Mucosa of rectum (tissue), 2 donors: ENCODE measurements around the gene DALRD3.
A peak's percentile ranks its signal among the peaks of the same experiment; 100 is the strongest.

Experiments
- H3K27ac ChIP-seq, 2 donors: one replicate each; pipeline ENCODE4 v1.7.0; 2013; ENCODE audit warnings: inconsistent platforms in 2 of 2, low read depth in 2 of 2, low read length in 2 of 2
- H3K27me3 ChIP-seq, 2 donors: one replicate each; pipeline ENCODE4 v1.7.0; 2013; ENCODE audit warnings: low read length in 2 of 2; ENCODE audit not compliant: control insufficient read depth in 2 of 2, insufficient read depth in 2 of 2
- H3K36me3 ChIP-seq, 2 donors: one replicate each; pipeline ENCODE4 v1.7.0; 2013; ENCODE audit warnings: low read length in 2 of 2; ENCODE audit not compliant: control insufficient read depth in 2 of 2, insufficient read depth in 2 of 2
- H3K4me1 ChIP-seq, 2 donors: one replicate each; pipeline ENCODE4 v1.7.0; 2013; ENCODE audit warnings: low read length in 2 of 2, mild to moderate bottlenecking in 1 of 2; ENCODE audit not compliant: control insufficient read depth in 2 of 2, insufficient read depth in 2 of 2
- H3K4me3 ChIP-seq, 2 donors: one replicate each; pipeline ENCODE4 v1.7.0; 2013; ENCODE audit warnings: low read length in 2 of 2
- H3K9ac ChIP-seq, 2 donors: one replicate each; pipeline ENCODE4 v1.7.0; 2013; ENCODE audit warnings: low read length in 2 of 2, low read depth in 1 of 2, mild to moderate bottlenecking in 1 of 2
- H3K9me3 ChIP-seq, 2 donors: one replicate each; pipeline ENCODE4 v1.7.0; 2013; ENCODE audit warnings: low read length in 2 of 2; ENCODE audit not compliant: control insufficient read depth in 2 of 2
- donor health status: healthy.
- donor health status: Normal muscosa, but diverticular disease.

Gene DALRD3

GRCh38 chr3:49028673-49029562 lies 10.5 kb upstream of the DALRD3 start, which contains the start of gene IMPDH2:
Gene IMPDH2 (minus strand): TSS chr3:49029398. CDS start chr3:49029350, 48 bp downstream.
- H3K27me3 ChIP-seq, result no peaks in the 10 kb centered on the region
- no peaks in the 10 kb centered on the region for H3K9me3 ChIP-seq
- H3K4me1 ChIP-seq, result peaks cover 11 to 19% of the 10 kb centered on the region in 2 donors
- peak within 1 kb of the TSS; percentile 67 to 91 for H3K27ac ChIP-seq
- peak within 1 kb of the TSS; percentile 62 to 79 for H3K4me3 ChIP-seq
- H3K36me3 ChIP-seq, result peaks cover 54 to 72% of the 10 kb centered on the region in 2 donors
- H3K9ac ChIP-seq, result peak within 1 kb of the TSS; percentile 87 to 93

- H3K27ac ChIP-seq, result peak overlapping the region in 1 of 2 donors; percentile 91
- H3K27me3 ChIP-seq, result no peaks in the 10 kb centered on the region
- H3K4me3 ChIP-seq, result peak overlapping the region; percentile 62 to 79
- H3K4me1 ChIP-seq, result peaks cover 11 to 20% of the 10 kb centered on the region in 2 donors
- no peaks in the 10 kb centered on the region for H3K9me3 ChIP-seq
- peak overlapping the region; percentile 87 to 93 for H3K9ac ChIP-seq
- peaks cover 54 to 71% of the 10 kb centered on the region in 2 donors for H3K36me3 ChIP-seq
These were observed 9.9 kb upstream of the DALRD3 start for GRCh38 chr3:49028298-49028672.

DNA sequence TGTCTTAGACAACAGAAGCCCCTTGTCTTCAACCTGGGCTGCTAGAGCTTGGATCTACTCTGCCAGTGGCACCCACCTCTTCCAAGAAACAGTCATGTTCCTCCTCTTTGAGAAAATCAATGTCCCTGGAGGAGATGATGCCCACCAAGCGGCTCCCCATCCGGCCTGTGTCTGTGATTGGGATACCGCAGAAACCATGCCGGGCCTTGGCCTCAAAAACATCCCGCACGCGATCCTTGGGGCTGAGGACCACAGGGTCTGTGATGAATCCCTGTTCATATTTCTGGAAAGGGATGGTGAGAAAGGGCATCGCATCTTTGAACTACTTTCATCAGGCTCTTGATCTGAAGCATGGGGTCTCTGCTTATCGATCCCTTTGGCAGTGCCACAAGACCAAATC lies 9.3 kb upstream of the DALRD3 start:
- H3K4me1 ChIP-seq, result peaks cover 17 to 27% of the 10 kb centered on the region in 2 donors
- H3K9ac ChIP-seq, result no peak overlapping the region
- H3K36me3 ChIP-seq, result peaks cover 48 to 68% of the 10 kb centered on the region in 2 donors
- no peak overlapping the region for H3K27ac ChIP-seq
- no peaks in the 10 kb centered on the region for H3K27me3 ChIP-seq
- H3K9me3 ChIP-seq, result no peaks in the 10 kb centered on the region
- H3K4me3 ChIP-seq, result no peak overlapping the region

DNA sequence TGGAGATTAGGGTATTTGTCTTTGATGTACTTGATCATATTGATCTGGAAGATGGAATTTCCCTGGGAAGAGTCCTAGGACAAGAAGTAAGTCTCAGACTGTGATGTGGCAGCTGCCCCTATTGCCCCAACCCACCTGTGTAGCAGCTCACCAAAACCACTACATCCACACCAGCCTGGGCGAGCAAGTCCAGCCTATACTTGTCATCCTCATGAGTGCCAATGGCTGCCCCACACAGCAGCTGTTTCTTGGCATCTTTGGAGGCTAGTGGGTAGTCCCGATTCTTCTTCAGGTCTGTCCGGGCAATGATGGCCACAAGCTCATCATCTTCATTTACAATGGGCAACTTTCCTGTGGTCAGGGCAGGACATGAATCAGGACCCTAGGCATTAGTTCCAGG lies 8.2 kb upstream of the DALRD3 start:
- H3K27ac ChIP-seq, result no peak overlapping the region
- H3K27me3 ChIP-seq, result no peaks in the 10 kb centered on the region
- H3K9ac ChIP-seq, result no peak overlapping the region
- peaks cover 37 to 57% of the 10 kb centered on the region in 2 donors for H3K36me3 ChIP-seq
- H3K4me1 ChIP-seq, result peaks cover 19 to 28% of the 10 kb centered on the region in 2 donors
- no peaks in the 10 kb centered on the region for H3K9me3 ChIP-seq
- no peak overlapping the region for H3K4me3 ChIP-seq

DNA sequence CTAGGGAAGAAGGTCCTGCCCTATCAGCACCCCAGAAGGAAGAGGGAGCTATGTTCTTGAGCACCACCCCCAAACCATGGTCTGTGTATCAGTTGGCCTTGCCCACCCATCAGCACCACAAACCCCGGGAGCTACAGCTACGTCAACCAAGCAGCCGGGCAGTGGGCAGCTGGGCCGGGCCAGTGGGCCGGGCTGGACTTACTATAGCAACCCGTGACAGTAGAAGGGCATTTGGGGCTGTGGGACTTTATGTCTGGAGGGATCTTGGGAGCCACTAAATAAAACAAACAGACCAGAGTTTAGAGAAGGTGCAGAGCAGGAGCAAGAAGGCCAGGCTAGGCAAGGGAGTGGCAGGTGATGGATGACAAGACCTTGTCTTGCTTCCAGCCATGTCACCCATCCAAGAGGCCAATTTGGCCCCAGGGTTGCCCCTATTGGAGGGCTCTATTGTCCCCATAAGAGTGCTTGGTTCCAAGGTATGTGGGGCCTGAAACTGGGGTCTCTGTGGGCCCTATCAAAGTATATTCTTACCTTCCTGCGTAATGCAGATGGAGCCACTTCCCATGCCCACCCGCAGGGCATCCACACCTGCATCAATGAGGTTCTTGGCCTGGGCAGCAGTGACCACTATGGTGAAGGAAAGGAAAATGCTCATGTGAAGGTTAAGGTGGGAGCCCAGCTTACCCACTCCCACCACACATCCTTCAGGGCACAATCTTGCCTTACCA lies 7.6 kb upstream of the DALRD3 start:
- Histone ChIP-seq H3K4me1 (peaks cover 19 to 28% of the 10 kb centered on the region in 2 donors), H3K9me3 (no peaks in the 10 kb centered on the region), H3K27me3 (no peaks in the 10 kb centered on the region), H3K9ac (no peak overlapping the region), H3K4me3 (no peak overlapping the region), H3K27ac (no peak overlapping the region), H3K36me3 (peaks cover 35 to 51% of the 10 kb centered on the region in 2 donors)

- peaks cover 29 to 46% of the 10 kb centered on the region in 2 donors for H3K36me3 ChIP-seq
- H3K27ac ChIP-seq, result no peak overlapping the region
- no peak overlapping the region for H3K4me3 ChIP-seq
- H3K9ac ChIP-seq, result no peak overlapping the region
- no peaks in the 10 kb centered on the region for H3K9me3 ChIP-seq
- H3K4me1 ChIP-seq, result peaks cover 24 to 31% of the 10 kb centered on the region in 2 donors
- no peaks in the 10 kb centered on the region for H3K27me3 ChIP-seq
These were observed 6.8 kb upstream of the DALRD3 start for GRCh38 chr3:49025005-49025792.

DNA sequence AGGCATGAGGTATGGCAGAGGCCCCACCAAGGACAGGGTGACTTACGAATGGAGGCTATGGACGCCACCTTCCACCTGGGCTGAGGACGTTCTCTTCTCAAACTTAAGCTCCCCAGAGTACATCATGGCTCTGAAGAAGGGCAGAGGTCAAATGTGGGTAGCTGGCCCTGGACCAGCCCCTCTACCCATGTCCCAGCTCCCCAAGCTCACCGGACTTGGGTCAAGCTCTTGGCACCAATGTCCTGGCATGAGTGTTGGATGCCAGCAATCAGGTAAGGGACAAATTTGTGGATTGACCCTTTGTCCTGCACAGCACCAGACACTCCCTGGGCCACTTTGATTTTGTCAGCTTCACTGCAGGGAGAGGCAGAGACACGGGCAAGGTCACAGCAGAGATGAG lies 6.1 kb upstream of the DALRD3 start:
- no peaks in the 10 kb centered on the region for H3K9me3 ChIP-seq
- H3K4me1 ChIP-seq, result peaks cover 30 to 32% of the 10 kb centered on the region in 2 donors
- H3K9ac ChIP-seq, result no peak overlapping the region
- peaks cover 29 to 43% of the 10 kb centered on the region in 2 donors for H3K36me3 ChIP-seq
- H3K4me3 ChIP-seq, result no peak overlapping the region
- no peaks in the 10 kb centered on the region for H3K27me3 ChIP-seq
- H3K27ac ChIP-seq, result no peak overlapping the region

DNA sequence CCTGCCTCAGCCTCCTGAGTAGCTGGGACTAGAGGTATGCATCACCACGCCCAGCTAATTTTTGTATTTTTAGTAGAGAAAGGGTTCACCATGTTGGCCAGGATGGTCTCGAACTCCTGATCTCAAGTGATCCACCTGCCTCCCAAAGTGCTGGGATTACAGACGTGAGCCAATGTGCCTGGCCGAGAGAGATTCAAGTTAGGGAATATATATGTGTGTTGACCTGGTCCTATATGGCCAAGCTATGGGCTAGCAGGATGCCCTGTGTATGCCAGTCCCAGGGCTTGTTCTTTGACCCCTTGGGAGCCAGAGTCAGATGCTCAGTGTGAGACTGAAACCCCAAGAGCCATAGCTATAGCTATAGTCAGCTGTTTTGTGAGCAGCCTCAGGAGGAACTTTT lies 5.4 kb upstream of the DALRD3 start:
- Histone ChIP-seq H3K27me3 (no peaks in the 10 kb centered on the region), H3K27ac (no peak overlapping the region), H3K36me3 (peaks cover 29 to 43% of the 10 kb centered on the region in 2 donors), H3K4me1 (peaks cover 25 to 34% of the 10 kb centered on the region in 2 donors), H3K9me3 (no peaks in the 10 kb centered on the region), H3K4me3 (no peak overlapping the region), H3K9ac (no peak overlapping the region)

DNA sequence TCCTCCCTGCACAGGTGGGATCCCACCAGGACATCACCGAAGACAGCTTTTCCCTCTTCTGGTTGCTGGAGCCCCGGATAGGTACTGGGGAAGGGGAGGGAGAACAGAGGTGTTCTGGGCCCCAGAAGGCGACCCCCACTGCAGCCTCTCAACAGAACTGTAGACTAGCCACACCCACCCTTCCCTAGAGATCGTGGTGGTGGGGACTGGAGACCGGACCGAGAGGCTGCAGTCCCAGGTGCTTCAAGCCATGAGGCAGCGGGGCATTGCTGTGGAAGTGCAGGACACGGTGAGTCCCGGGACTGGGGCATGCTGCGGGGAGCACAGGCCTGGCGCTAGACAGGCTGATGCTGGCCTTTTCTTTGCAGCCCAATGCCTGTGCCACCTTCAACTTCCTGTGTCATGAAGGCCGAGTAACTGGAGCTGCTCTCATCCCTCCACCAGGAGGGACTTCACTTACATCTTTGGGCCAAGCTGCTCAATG lies 4.3 kb upstream of the DALRD3 start:
- Histone ChIP-seq H3K27ac (peak overlapping the region; percentile 100), H3K9me3 (no peaks in the 10 kb centered on the region), H3K4me3 (peak overlapping the region; percentile 82 to 95), H3K9ac (peak overlapping the region; percentile 91 to 99), H3K4me1 (peaks cover 18 to 28% of the 10 kb centered on the region in 2 donors), H3K27me3 (no peaks in the 10 kb centered on the region), H3K36me3 (peaks cover 29 to 43% of the 10 kb centered on the region in 2 donors)
